Measurements from ENCODE around the gene RIF1.

DNA sequence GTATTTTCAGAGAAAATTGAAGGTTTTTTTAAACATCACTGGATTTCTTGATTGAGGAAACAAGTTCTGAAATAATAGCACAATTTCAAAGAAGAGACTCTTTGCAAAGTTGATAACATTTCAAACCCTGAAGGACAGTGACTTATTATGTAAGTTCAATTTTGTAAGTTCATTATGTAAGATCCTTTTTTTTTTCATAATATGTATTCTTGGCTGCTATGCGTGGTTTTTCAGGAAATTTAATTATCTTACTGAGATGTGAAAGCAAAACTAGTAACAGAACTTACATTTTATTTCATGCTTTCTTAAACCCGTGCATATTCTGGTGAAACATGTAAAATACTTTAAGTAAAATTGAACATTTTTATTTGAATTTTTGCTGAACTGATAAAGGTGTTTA is 65.4 kb downstream of the RIF1 start:
- TF ChIP-seq TCF12 (IDR thresholded peaks at IDR 0.05; ENCODE audit: low read depth) = no peak
- no peak for TF ChIP-seq TAF1 (IDR thresholded peaks at IDR 0.05; ENCODE audit: low read depth)
- TF ChIP-seq ZBTB7A (IDR thresholded peaks at IDR 0.05; ENCODE audit: low read depth) = no peak
- TF ChIP-seq MAX (IDR thresholded peaks at IDR 0.05) = no peak
- TF ChIP-seq RAD21 (IDR thresholded peaks at IDR 0.05; ENCODE audit: low read depth) = no peak
- no peak for TF ChIP-seq FOXM1 (IDR thresholded peaks at IDR 0.05; ENCODE audit: borderline replicate concordance, low read depth)
- TF ChIP-seq YY1 (IDR thresholded peaks at IDR 0.05; ENCODE audit: low read depth) = no peak
- TF ChIP-seq EP300 (IDR thresholded peaks at IDR 0.05; ENCODE audit: borderline replicate concordance) = no peak
- no peak for TF ChIP-seq CREB1 (IDR thresholded peaks at IDR 0.05; ENCODE audit: low read depth)

Data from Ishikawa (cell line).